Subcutaneous abdominal adipose tissue (tissue), 5 donors: ENCODE measurements around the gene TMEM215.

Experiments
- H3K27ac ChIP-seq: one replicate; pipeline ENCODE4 v1.7.0; 2013; ENCODE audit warnings: low read depth, mild to moderate bottlenecking, inconsistent platforms, low read length, moderate library complexity
- H3K27me3 ChIP-seq, 5 donors: one replicate each; pipeline ENCODE4 v1.7.0; 2013; ENCODE audit warnings: low read length in 5 of 5, inconsistent platforms in 1 of 5; ENCODE audit not compliant: control insufficient read depth in 5 of 5, insufficient read depth in 4 of 5
- H3K36me3 ChIP-seq, 5 donors: one replicate each; pipeline ENCODE4 v1.7.0; 2013; ENCODE audit warnings: low read length in 5 of 5; ENCODE audit not compliant: control insufficient read depth in 5 of 5, insufficient read depth in 5 of 5
- H3K4me1 ChIP-seq, 5 donors: one replicate each; pipeline ENCODE4 v1.7.0; 2013; ENCODE audit warnings: low read length in 5 of 5, mild to moderate bottlenecking in 3 of 5, moderate library complexity in 1 of 5; ENCODE audit not compliant: control insufficient read depth in 5 of 5, insufficient read depth in 5 of 5
- H3K4me3 ChIP-seq, 5 donors: one replicate each; pipeline ENCODE4 v1.7.0; 2013; ENCODE audit warnings: low read length in 5 of 5, low read depth in 1 of 5
- H3K9ac ChIP-seq, 5 donors: one replicate each; pipeline ENCODE4 v1.7.0; 2013; ENCODE audit warnings: low read length in 5 of 5, mild to moderate bottlenecking in 4 of 5, moderate library complexity in 3 of 5
- H3K9me3 ChIP-seq, 5 donors: one replicate each; pipeline ENCODE4 v1.7.0; 2013; ENCODE audit warnings: low read length in 5 of 5; ENCODE audit not compliant: control insufficient read depth in 5 of 5
- donor health status: healthy.
- donor health status: healthy.
- donor health status: healthy.
- donor health status: healthy.
- donor health status: healthy.

The TMEM215 gene

GRCh38 chr9:32783168-32783891 is at the start of gene TMEM215:
Gene TMEM215, plus strand, starts transcription at chr9:32783540. Its CDS starts 644 bp downstream, at chr9:32784184.
- H3K9ac ChIP-seq: no peak within 1 kb of the TSS
- H3K4me1 ChIP-seq: peaks cover 0 to 11% (median 9%) of the 10 kb centered on the region in 5 donors
- H3K36me3 ChIP-seq: no peaks in the 10 kb centered on the region
- H3K27me3 ChIP-seq: peaks cover 29 to 44% (median 32%) of the 10 kb centered on the region in 5 donors
- peaks cover 0 to 3% (median 0%) of the 10 kb centered on the region in 5 donors for H3K9me3 ChIP-seq
- H3K27ac ChIP-seq: no peak within 1 kb of the TSS
- no peak within 1 kb of the TSS for H3K4me3 ChIP-seq

GRCh38 chr9:32735476-32735875 is 47.9 kb upstream of the TMEM215 start:
- Histone ChIP-seq H3K27ac (no peak overlapping the region), H3K9ac (no peak overlapping the region), H3K4me1 (no peaks in the 10 kb centered on the region), H3K9me3 (no peaks in the 10 kb centered on the region), H3K4me3 (no peak overlapping the region), H3K27me3 (no peaks in the 10 kb centered on the region), H3K36me3 (no peaks in the 10 kb centered on the region)

- Histone ChIP-seq H3K9ac (no peak overlapping the region), H3K36me3 (no peaks in the 10 kb centered on the region), H3K27me3 (no peaks in the 10 kb centered on the region), H3K9me3 (no peaks in the 10 kb centered on the region), H3K4me3 (no peak overlapping the region), H3K27ac (no peak overlapping the region), H3K4me1 (peaks cover 0 to 8% (median 0%) of the 10 kb centered on the region in 5 donors)
Measured at GRCh38 chr9:32737378-32737777, 46.0 kb upstream of the TMEM215 start.

- no peaks in the 10 kb centered on the region for H3K27me3 ChIP-seq
- H3K4me1 ChIP-seq: peaks cover 0 to 8% (median 0%) of the 10 kb centered on the region in 5 donors
- H3K4me3 ChIP-seq: no peak overlapping the region
- no peaks in the 10 kb centered on the region for H3K9me3 ChIP-seq
- no peak overlapping the region for H3K27ac ChIP-seq
- no peaks in the 10 kb centered on the region for H3K36me3 ChIP-seq
- no peak overlapping the region for H3K9ac ChIP-seq
Measured at GRCh38 chr9:32738501-32739172, 44.7 kb upstream of the TMEM215 start.

GRCh38 chr9:32741706-32742105 is 41.6 kb upstream of the TMEM215 start:
- Histone ChIP-seq H3K9me3 (no peaks in the 10 kb centered on the region), H3K27ac (no peak overlapping the region), H3K36me3 (no peaks in the 10 kb centered on the region), H3K27me3 (no peaks in the 10 kb centered on the region), H3K4me1 (peaks cover 0 to 8% (median 0%) of the 10 kb centered on the region in 5 donors), H3K9ac (no peak overlapping the region), H3K4me3 (no peak overlapping the region)

- Histone ChIP-seq H3K27ac (no peak overlapping the region), H3K4me3 (no peak overlapping the region), H3K27me3 (no peaks in the 10 kb centered on the region), H3K9me3 (no peaks in the 10 kb centered on the region), H3K36me3 (no peaks in the 10 kb centered on the region), H3K9ac (no peak overlapping the region), H3K4me1 (peaks cover 0 to 8% (median 0%) of the 10 kb centered on the region in 5 donors)
Measured at GRCh38 chr9:32742296-32742695, 41.0 kb upstream of the TMEM215 start.

- Histone ChIP-seq H3K27me3 (no peaks in the 10 kb centered on the region), H3K36me3 (no peaks in the 10 kb centered on the region), H3K4me3 (no peak overlapping the region), H3K9ac (no peak overlapping the region), H3K4me1 (no peaks in the 10 kb centered on the region), H3K27ac (no peak overlapping the region), H3K9me3 (no peaks in the 10 kb centered on the region)
Measured at GRCh38 chr9:32748013-32748412, 35.3 kb upstream of the TMEM215 start.

- Histone ChIP-seq H3K4me1 (no peaks in the 10 kb centered on the region), H3K27ac (no peak overlapping the region), H3K9ac (no peak overlapping the region), H3K27me3 (peaks cover 0 to 3% (median 0%) of the 10 kb centered on the region in 5 donors), H3K9me3 (peaks cover 0 to 4% (median 0%) of the 10 kb centered on the region in 5 donors), H3K36me3 (no peaks in the 10 kb centered on the region), H3K4me3 (no peak overlapping the region)
Measured at GRCh38 chr9:32755730-32756129, 27.6 kb upstream of the TMEM215 start.

- no peaks in the 10 kb centered on the region for H3K27me3 ChIP-seq
- no peaks in the 10 kb centered on the region for H3K36me3 ChIP-seq
- H3K4me3 ChIP-seq: no peak overlapping the region
- no peaks in the 10 kb centered on the region for H3K4me1 ChIP-seq
- H3K9ac ChIP-seq: no peak overlapping the region
- H3K9me3 ChIP-seq: no peaks in the 10 kb centered on the region
- H3K27ac ChIP-seq: no peak overlapping the region
Measured at GRCh38 chr9:32764139-32764538, 19.2 kb upstream of the TMEM215 start.

GRCh38 chr9:32775283-32775682 is 8.1 kb upstream of the TMEM215 start:
- Histone ChIP-seq H3K9me3 (peaks cover 4 to 15% (median 11%) of the 10 kb centered on the region in 5 donors), H3K4me1 (no peaks in the 10 kb centered on the region), H3K4me3 (no peak overlapping the region), H3K27me3 (peaks cover 0 to 5% (median under 1%) of the 10 kb centered on the region in 5 donors), H3K27ac (no peak overlapping the region), H3K9ac (no peak overlapping the region), H3K36me3 (no peaks in the 10 kb centered on the region)
